ENCODE measurements around the gene CCDC17. TPM values are rescaled to one million over a fixed set of nuclear protein-coding genes. Genes with fewer than 3 reads are reported as not detected.

Gene CCDC17
- polyA plus RNA-seq (2014; cell fraction: cytosol; rRNA removed), result 0.53 TPM in 1 of 2 replicates, not detected in the other
- polyA plus RNA-seq (2014; cell fraction: nucleus; rRNA removed), result 4.2 and 5.7 TPM in 2 replicates

DNA sequence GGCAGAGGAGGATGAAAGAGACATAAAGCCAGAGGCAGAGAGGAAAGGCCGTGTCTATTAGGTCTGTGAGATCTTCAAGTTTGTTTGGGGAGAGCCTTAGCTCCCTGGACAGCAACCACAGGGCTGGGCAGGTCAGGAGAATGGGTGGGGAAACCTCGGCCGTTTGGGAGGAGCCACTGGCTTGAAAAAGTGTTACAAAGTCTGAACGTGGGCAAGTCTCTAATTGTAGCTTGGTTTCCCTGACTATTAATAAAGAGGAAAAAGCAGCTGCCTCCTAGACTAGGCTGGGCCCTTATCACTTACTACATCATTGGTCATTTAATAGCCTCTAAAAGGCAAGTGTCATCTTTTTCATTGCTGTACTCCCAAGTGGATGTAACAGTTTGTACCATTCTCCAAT is at the start of gene CCDC17:
CCDC17 (minus strand) TSS at position 83 of the 400 bp plus-strand sequence. CDS start 145 bp downstream, outside the sequence.
- no peak for DNase-seq (ENCODE audit: low spot score)

DNA sequence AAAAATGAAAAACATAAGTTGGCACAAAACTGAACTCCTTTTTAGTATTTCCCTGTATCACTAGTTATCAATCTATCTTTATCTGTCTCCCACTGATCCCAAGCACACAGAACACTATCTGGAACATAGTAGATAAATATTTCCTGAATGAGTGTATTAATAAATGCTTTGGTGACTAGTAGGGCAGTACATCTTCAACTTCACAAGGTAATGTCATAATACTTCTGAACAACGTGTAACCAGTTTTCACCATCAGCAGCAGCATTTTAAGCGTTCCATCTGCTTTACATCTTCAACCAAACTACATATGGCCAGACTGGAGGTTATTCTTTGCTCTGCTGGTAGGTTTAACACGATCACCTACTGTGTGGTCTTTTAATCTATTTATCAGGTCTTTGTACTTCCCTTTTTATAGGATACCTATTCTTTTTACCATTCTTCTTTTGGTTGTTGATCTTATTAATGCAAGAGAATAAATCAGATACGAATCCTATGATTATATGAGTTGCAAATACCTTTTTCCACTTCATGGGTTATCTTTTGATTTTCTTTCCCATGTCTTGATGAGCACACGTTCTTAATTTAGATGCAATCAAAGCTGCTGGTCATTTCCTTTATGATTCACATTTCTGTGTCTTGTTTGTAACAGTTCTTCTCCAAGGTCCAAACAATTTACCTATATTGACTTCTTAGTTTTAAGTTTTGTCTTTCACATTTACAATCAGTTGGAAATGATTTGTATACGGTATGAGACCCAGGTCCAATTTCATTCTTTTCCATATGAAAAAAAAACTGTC is 46.2 kb upstream of the CCDC17 start:
- no peak for DNase-seq (ENCODE audit: low spot score)

DNA sequence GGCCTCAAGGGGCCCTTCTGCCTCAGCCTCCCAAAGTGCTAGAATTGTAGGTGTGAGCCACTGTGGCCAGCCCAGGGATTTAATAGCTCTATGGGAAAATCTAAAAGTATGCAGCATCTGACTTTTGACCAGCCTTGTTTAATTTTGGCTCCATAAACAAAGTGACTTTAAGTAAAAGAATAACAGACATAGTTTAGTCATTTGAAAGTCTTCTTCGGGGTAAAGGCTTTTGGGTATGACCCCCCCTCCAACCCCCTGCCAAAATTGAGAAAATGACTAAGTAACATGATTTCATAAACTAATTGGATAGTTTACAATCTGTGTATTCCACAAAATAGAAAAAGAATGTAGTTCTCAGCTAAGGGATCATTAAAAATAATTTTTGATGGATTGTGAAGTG is 45.5 kb upstream of the CCDC17 start:
- no peak for DNase-seq (ENCODE audit: low spot score)

DNA sequence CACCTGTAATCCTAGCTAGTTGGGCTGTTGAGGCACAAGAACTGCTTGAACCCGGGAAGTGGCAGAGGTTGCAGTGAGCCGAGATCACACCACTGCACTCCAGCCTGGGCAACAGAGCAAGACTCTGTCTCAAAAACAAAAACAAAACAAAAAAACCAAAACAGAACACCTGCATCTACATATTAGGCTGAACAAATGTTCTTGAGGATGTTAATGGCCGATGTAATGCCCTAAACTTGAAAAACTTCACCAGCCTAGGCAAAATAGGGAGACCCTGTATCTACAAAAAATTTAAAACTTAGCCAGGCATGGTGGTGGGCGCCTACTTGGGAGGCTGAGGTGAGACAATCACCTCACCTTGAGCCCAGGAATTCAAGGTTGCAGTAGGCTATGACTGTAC is 44.7 kb upstream of the CCDC17 start:
- no peak for DNase-seq (ENCODE audit: low spot score)

DNA sequence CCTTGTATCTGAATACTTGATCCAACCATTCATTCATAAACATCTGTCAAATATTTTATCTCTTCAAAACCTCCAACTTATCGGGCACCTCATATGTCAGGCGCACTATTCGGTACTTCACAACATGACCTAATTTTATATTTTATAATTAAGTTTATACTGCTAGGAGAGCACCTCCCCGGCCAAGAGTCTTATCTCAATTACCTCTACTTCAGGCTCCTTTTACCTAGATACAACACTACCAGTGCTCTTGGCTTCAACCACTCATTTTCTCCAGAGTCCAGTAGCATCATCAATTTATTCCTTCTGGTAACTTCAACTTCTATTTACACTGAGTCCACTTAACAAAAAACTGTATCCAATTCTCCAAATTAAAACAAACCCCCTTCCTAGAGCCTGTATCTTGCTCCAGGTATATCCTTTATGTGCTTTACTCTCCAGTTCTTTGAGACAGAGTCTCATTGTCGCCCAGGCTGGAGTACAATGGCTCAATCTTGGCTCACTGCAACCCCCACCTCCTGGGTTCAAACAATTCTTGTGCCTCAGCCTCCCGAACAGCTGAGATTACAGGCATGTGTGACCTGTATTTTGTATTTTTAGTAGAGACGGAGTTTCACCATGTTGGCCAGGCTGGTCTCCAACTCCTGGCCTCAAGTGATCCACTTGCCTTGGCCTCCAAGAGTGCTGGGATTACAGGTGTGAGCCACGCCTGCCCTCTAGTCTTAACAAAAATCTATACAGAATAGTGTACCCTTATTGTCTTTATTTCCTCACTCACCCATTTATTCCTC is 43.7 kb upstream of the CCDC17 start:
- no peak for DNase-seq (ENCODE audit: low spot score)

DNA sequence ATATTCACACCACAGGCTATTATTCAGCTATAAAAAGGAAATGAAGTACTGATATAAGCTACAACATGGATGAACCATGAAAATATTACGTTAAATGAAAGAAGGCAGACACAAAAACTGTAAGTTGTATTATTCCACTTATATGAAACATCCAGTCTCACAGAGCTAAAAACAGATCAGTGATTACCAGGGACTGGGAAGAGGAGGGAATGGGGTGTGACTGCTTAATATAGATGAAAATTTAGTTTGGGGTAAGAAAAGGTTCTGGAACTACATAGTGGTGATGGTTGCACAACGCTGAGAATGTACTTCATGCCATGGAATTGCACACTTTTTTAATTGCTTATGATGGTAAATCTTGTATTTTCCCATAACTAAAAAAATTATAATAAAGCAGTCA is 43.0 kb upstream of the CCDC17 start:
- no peak for DNase-seq (ENCODE audit: low spot score)

DNA sequence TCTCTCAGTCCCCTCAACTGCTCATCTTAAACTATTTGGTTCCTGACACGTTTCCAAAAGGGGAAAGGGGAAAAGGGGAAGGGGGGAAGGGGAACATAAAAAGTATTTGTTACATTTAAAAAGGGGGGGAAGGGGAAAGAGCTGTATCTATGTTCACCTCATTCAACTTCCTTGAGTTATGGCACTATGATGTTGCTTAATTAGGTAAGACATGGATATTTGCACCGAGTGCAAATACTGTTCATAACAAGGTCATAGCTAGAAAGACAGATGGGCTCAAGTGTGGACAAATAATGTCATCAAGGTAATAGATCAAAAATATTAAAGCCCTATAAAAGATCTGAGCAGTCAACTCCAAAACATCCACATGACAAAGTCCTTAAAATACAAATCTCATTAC is 36.5 kb upstream of the CCDC17 start:
- no peak for DNase-seq (ENCODE audit: low spot score)

DNA sequence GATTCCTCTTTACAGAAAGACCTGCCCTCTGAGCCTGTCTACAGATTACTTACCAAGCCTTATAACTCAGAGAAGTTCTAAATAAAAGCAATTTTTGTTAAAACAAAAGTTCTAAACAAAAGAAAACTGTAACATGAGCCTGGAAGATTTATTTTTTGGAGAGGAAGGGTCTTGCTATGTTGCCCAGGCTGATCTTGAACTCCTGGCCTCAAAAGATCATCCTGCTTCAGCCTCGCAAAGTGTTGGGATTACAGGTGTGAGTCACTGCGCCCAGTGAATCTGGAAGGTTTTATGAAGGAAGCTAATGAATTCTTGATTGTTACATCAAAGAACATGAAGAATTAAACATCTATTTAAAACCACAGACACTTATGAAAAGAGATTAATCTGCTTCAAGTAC is 35.4 kb upstream of the CCDC17 start:
- DNase-seq (ENCODE audit: low spot score), result no peak

DNA sequence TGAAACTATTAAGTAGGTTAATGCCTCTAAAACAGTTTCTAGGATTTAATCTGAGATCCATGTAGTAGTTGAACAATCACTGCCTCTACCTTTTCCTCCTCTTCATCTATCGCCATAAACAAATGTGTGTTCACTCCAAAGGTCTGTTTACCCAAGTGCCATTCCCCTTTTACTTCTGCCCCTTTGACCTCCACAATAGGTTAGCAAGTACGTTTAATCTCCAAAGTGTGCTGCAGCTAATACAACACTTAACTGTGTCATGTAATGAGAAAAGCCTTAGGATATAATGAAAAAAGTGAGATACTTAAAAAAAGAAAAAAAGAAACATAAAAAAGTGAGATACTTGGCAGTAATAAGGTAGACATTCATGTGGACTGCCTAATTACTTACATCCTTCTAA is 34.3 kb upstream of the CCDC17 start:
- no peak for DNase-seq (ENCODE audit: low spot score)

DNA sequence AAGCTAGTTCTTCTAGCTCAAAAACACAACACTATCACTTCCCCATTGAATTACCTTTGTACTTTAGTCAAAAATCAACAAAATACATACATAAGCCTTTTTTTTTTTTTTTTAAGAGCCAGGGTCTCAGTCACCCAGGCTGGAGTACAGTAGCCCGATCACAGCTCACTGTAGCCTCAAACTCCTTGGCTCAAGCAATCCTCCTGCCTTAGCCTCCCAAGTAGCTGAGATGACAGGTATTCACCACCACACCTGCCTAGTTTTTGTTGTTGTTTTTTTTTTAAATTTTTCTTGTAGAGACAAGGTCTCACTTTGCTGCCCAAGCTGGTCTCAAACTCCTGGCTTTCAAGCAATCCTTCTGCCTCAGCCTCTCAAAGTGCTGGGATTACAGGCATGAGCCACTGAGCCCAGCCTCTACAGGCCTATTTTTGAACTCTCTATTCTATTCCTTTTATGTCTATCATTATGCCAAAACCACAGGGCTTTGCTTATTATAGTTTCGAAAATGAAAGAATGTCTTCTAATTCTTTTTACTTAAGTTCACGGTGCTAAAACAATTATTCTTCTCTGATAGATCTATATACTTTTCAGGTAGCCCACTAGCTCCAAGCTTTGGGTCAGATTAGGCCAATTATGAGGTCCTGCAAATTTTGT is 32.8 kb upstream of the CCDC17 start:
- DNase-seq (ENCODE audit: low spot score), result no peak

DNA sequence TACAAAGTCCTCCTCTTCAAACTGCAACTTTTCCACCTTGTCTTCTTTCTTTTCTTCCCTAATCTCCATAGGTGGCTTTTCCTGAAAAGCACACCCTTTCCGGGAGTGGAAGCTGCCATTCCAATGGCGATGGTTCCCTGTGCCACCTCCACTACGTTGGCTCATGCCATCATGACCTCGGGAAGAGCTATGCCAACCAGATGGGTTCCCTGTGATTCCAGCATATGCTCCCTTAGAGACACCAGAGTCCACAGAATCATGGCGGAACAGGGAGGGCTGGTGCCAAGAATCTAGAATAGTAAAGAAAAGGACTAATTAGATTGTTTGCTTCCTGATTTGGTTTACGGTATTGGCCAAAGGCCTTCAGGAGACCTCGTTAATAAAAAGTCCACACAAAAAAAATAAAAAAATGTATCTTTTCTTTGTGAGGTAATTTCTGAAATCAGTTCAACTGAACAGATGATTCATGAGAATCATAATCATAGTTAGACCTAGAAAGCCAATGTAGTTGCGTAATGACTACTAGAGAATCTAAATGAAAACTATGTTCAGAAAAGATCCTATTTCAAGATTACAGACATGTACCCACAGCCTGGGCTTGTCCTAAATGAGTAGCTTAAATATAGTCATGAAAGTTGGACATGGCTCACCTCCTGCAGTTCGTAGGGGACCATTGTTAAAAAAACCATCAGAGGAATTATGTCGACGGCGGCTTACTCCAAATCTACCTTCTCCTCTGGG is 30.9 kb upstream of the CCDC17 start:
- DNase-seq (ENCODE audit: low spot score), result no peak

DNA sequence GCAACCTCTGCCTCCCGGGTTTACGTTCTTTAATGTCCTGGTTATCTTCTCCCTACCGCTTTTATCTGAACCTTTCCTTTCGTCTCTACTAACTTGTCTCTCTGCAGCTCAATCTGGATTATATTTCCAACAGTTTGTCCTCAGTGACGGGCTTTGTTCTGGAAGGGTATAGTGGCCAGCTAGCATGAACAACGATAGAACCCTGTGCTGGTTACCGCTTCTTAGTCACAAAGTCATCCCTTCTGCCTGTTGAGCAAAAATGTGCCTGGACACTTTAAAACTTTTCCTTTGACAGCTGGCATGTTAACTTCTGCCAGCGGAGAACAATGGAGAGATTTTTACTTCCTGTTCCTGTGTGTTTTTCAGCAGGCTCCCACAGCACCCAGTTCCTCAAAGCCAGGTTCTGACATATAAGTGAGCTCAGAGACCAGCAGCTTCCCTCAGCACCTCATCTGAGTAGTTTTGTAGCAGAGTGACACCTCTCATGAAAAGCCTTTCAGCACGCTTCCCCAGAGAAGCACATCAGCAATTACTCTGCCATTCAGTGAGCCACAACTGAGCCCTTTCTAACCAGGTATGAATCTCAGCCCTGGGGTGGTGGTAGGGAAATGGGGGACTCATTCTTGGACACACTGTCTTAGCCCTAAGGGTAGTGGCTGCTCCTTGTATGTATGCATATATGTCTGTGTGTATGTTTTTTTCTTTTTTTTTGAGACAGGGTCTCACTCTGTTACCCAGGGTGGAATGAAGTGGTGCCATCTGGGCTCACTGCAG is 23.6 kb upstream of the CCDC17 start:
- no peak for DNase-seq (ENCODE audit: low spot score)

DNA sequence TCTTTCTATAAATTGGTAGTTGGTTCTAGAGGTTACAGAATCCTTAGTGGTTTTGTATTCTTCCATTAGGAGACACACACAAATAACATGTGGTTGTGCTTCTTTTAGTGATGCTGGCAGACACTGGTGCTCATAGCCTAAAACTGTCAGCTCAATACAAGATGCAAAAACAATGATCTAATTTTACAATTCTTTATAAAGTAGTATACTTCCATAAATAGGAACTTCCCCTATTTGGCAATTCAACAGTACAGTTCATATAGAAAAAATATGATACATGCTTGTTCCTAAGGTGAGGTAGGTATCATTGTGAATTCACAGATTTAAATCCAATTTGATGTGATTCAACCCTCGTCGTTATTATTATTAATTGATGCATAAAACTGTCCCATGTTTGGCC is 20.8 kb upstream of the CCDC17 start:
- no peak for DNase-seq (ENCODE audit: low spot score)

DNA sequence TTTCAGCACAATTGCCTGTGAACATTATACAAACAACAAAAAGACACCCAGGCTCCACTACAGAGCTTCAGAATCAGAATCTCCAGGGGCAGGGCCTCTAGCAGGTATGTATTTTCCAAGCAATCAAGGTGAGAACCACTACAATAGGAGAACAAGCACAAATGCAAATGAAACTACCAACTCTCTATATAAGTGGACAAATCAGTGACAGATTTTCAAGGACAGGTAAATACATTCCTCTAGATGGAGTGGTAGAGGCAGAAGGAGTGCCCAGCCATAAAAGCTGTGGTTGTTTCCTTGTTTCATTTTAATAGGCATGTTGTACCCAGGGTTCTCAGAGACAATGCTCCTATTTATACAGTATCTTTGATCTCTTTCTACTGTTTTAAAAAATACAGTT is 20.1 kb upstream of the CCDC17 start:
- no peak for DNase-seq (ENCODE audit: low spot score)

DNA sequence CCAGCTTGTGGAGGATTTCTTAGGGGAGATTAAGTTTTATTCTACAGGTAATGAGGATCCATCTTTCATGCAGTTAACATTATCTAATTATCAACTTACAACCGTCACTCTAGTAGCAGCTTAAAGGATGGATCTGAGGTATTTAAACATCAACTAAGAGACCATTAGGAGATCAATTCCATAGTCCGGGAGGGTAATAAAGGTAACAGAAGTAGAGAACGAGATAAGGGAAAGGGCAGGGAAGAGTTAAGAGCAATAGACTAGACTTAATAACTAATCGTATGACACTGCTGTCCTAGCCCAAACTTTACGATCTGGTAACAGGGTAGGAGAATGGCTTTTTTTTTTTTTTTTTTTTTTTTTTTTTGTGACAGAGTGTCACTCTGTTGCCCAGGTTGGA is 19.5 kb upstream of the CCDC17 start:
- no peak for DNase-seq (ENCODE audit: low spot score)

DNA sequence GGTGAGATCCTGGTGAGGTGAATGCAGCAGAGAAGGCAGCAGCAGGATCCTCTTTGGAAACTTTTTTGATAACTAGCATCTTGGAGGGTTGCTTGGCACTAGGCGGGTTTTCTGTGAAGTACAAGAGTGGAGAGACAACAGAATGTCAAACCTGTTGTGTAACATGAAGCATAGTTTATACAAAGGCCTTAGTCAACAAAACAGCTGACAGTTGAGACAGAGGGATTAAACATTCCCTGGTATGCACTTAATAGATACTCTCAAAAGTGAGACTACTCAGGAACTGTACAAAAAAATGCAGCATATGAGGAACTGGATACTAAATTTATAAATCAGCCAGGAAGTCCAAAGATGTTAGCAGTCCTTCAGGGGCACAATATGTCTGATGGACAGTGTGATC is 16.4 kb upstream of the CCDC17 start:
- no peak for DNase-seq (ENCODE audit: low spot score)

DNA sequence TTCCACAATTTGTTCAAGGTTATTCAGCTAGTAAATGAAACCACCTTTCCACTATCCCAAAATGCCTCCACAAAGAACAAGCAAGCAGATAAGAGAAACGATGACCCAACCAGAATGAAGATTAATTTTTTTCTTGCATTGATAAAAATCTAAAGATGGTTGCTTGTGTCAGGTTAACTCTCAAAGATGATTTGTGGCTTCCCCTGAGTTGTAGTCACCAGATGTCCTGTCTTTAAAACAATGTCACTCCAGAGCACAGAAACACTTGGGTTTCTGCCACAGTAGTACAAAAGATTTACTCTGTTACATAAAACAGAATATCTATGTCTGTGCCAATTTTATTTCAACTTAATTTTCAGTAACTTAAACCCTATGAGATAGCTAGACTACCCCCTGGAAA is 11.4 kb upstream of the CCDC17 start:
- no peak for DNase-seq (ENCODE audit: low spot score)

DNA sequence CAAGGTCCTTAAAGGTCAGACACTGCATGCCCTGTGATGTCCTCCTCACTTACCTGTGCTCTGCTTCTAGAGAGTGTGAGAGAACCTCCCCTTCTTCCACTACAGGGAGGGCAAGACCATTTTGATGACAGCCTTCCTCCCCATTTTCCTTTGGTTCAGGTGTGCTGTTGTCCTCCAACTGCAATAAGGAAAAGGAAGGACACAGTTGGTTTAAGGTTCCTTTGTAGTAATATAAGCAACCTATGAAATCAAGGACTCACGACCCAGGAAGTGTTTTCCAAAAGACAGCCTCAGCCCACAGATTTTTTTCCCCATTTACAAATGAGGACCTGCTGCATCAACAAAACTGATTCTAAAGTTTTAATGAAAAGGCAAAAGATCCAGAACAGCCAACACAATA is 6.6 kb upstream of the CCDC17 start:
- DNase-seq (ENCODE audit: low spot score), result no peak

DNA sequence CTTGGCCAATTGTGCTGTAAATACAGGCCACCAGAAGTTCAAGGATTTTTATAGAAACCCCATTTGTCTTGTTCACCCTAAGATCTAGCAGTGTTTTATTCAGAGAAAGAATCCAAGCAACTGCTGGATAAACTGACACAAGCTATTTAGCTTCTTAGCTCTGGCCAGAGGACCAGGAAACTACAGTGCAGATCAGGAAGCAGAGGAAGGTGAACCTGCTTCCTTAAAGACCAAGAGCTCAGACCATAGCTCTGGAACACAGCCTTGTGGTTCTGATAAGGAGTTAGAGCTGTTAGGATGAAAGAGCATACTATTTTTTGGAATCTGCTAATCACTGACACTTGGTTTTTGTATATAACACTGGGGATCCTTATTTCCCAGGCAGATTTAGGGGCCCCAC is 5.2 kb upstream of the CCDC17 start:
- DNase-seq (ENCODE audit: low spot score), result no peak

DNA sequence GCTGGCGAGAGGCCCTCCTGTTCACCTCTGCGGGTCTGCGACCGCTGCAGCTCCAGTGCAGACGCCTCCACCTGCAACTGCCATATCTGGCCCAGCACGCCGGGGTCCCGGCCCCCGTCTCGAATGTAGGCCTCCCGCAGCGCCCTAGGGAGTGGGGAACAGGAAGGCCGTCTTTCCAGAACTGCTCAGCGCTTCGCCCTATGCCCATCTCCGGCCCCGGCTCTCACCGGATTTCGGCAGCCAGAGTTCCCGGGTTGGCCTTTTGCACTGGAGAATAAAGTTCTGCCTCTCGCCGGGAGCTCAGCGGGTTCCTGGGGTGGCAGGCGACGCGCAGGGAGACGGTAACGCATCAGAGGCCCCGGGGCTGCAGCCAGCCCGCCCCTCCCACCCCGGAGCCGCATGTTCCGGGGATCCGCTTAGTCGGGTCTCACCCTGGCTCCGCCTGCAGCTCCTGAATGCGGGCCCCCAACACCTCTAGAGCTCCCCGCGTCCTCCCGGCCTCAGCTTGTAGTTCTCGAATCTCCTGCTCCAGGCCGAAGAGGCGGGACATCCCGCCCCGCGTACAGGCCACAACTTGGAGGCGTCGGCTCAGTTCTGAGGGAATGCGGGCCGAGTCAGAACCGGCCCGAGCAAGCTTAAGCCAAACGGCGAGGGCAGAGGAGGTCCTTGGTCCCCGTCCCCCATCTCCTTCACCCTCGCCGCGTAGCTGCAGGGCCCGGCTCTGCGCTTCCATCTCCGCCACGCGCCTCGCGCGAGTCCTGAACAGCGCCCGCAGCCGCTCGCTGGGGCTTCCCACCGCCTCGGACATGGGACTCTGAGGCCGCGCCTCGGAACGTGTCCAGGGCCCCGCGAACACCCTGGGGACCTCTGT is 1.1 kb downstream of the CCDC17 start:
- no peak for DNase-seq (ENCODE audit: low spot score)
